Measurements from ENCODE around the gene ZNF516. TPM values are rescaled to one million over a fixed set of nuclear protein-coding genes. Genes with fewer than 3 reads are reported as not detected.

ZNF516 gene
- total and polyA plus RNA-seq, 10 of the 15 experiments (the other 5 are each of a cell fraction or from before 2014, with no cell fraction given) = 2.0 to 32.0 (median 8.3) TPM

- intact Hi-C loops (cut with micrococcal nuclease; ENCODE audit: unreplicated experiment) (no loop called here), in situ Hi-C loops (cut with MboI) (no loop called here)
- BruUV-seq (replicated peaks) = no TSS peak
- 91% methylated on average over 20 of the region's 20 CpGs for WGBS (ENCODE audit: insufficient coverage, insufficient replicate concordance, low lambda C conversion rate, missing lambda C conversion rate)
- peaks cover 60% of the 10 kb centered on the region for H3K79me2 ChIP-seq (ENCODE audit: control insufficient read depth, insufficient read depth, low read length)
- H4K20me1 ChIP-seq (ENCODE audit: control insufficient read depth, insufficient read depth) = peaks cover 3% of the 10 kb centered on the region; the same call in 1 of the 2 replicates
- ATAC-seq (peak; percentile 31), DNase-seq (ENCODE audit: low read depth, low spot score) (no peak), FAIRE-seq (no peak)
- H3K9me3 ChIP-seq (replicated peaks; ENCODE audit: control insufficient read depth, insufficient read depth, low read length) = no peaks in the 10 kb centered on the region
- ChIA-PET CTCF (no interaction called here), POLR2A (no interaction called here), RAD21 (ENCODE audit: unreplicated experiment) (no interaction called here), SMC1A (ENCODE audit: uncharacterized antibody, unreplicated experiment) (no interaction called here)
- H3K27me3 ChIP-seq (replicated peaks in 1 of 2; ENCODE audit: control insufficient read depth in 2 of 2, insufficient read depth in 2 of 2, low read length in 1 of 2) = no peaks in the 10 kb centered on the region
- H3K4me2 ChIP-seq (ENCODE audit: control insufficient read depth, insufficient read depth) = no peak overlapping the region
- H3K36me3 ChIP-seq (ENCODE audit: control insufficient read depth in 2 of 2, insufficient read depth in 2 of 2, low read length in 1 of 2) = no peaks in the 10 kb centered on the region; a peak in 3 of 4 replicates
- no peak overlapping the region for H2AFZ ChIP-seq (ENCODE audit: control insufficient read depth, low read depth, low read length)
- H3K4me1 ChIP-seq (ENCODE audit: control insufficient read depth, insufficient read depth, low read length) = peaks cover 13% of the 10 kb centered on the region
- H3K4me3 ChIP-seq = no peak overlapping the region
- TF ChIP-seq, protein P1, sequence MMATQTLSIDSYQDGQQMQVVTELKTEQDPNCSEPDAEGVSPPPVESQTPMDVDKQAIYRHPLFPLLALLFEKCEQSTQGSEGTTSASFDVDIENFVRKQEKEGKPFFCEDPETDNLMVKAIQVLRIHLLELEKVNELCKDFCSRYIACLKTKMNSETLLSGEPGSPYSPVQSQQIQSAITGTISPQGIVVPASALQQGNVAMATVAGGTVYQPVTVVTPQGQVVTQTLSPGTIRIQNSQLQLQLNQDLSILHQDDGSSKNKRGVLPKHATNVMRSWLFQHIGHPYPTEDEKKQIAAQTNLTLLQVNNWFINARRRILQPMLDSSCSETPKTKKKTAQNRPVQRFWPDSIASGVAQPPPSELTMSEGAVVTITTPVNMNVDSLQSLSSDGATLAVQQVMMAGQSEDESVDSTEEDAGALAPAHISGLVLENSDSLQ (IDR thresholded peaks at IDR 0.05) = no peak
- TF ChIP-seq TCF3 (IDR thresholded peaks at IDR 0.05; ENCODE audit: borderline replicate concordance, insufficient read depth, low read depth, low read length) (no peak), CBX3 (IDR thresholded peaks at IDR 0.05; ENCODE audit: borderline replicate concordance, low read depth) (no peak), RCOR1 (conservative IDR thresholded peaks at IDR 0.05; ENCODE audit: low read depth, low read length) (no peak), USF1 (IDR thresholded peaks at IDR 0.05; ENCODE audit: borderline replicate concordance, extremely low read length, insufficient read depth, low read depth, low read length) (no peak), RAD21 (IDR thresholded peaks at IDR 0.05; ENCODE audit: insufficient read depth, low read depth, low read length) (no peak), BACH1 (IDR thresholded peaks at IDR 0.05; ENCODE audit: borderline replicate concordance) (no peak), ETV6 (conservative IDR thresholded peaks at IDR 0.05 in 1 of 2, IDR thresholded peaks at IDR 0.05 in 1 of 2; ENCODE audit: borderline replicate concordance in 1 of 2, low read depth in 1 of 2) (no peak), ZNF207 (IDR thresholded peaks at IDR 0.05; ENCODE audit: borderline replicate concordance) (no peak), E4F1 (IDR thresholded peaks at IDR 0.05; ENCODE audit: borderline replicate concordance, partially characterized antibody) (no peak), HDAC6 (IDR thresholded peaks at IDR 0.05; ENCODE audit: unreplicated experiment) (no peak), ZSCAN29 (IDR thresholded peaks at IDR 0.05) (no peak), SMARCA5 (IDR thresholded peaks at IDR 0.05) (no peak), SREBF1 (IDR thresholded peaks at IDR 0.05; ENCODE audit: low read length) (no peak), NBN (IDR thresholded peaks at IDR 0.05) (no peak)
- TF ChIP-seq, protein P2, sequence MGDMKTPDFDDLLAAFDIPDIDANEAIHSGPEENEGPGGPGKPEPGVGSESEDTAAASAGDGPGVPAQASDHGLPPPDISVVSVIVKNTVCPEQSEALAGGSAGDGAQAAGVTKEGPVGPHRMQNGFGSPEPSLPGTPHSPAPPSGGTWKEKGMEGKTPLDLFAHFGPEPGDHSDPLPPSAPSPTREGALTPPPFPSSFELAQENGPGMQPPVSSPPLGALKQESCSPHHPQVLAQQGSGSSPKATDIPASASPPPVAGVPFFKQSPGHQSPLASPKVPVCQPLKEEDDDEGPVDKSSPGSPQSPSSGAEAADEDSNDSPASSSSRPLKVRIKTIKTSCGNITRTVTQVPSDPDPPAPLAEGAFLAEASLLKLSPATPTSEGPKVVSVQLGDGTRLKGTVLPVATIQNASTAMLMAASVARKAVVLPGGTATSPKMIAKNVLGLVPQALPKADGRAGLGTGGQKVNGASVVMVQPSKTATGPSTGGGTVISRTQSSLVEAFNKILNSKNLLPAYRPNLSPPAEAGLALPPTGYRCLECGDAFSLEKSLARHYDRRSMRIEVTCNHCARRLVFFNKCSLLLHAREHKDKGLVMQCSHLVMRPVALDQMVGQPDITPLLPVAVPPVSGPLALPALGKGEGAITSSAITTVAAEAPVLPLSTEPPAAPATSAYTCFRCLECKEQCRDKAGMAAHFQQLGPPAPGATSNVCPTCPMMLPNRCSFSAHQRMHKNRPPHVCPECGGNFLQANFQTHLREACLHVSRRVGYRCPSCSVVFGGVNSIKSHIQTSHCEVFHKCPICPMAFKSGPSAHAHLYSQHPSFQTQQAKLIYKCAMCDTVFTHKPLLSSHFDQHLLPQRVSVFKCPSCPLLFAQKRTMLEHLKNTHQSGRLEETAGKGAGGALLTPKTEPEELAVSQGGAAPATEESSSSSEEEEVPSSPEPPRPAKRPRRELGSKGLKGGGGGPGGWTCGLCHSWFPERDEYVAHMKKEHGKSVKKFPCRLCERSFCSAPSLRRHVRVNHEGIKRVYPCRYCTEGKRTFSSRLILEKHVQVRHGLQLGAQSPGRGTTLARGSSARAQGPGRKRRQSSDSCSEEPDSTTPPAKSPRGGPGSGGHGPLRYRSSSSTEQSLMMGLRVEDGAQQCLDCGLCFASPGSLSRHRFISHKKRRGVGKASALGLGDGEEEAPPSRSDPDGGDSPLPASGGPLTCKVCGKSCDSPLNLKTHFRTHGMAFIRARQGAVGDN (IDR thresholded peaks at IDR 0.05) = no peak
- no peak overlapping the region for H3K9ac ChIP-seq (ENCODE audit: control insufficient read depth, insufficient read depth, low read length)
- H3K27ac ChIP-seq (ENCODE audit: control insufficient read depth, insufficient read depth) = 0 out of 2 replicates have a peak overlapping the region, but pooled peaks have one; percentile 18
Measured at GRCh38 chr18:76466410-76466991, 28.5 kb downstream of the ZNF516 start.

Data from GM12878 (cell line).